ENCODE data around the gene PRND. TPM values are rescaled to one million over a fixed set of nuclear protein-coding genes. Genes with fewer than 3 reads are reported as not detected.

Gene PRND
- total and polyA plus RNA-seq, 10 of the 15 experiments (the other 5 are each of a cell fraction or from before 2014, with no cell fraction given): not detected

- no peak overlapping the region for H3K9ac ChIP-seq (ENCODE audit: control insufficient read depth, insufficient read depth, low read length)
- H3K36me3 ChIP-seq (ENCODE audit: control insufficient read depth in 2 of 2, insufficient read depth in 2 of 2, low read length in 1 of 2): no peaks in the 10 kb centered on the region
- in situ Hi-C loops (cut with MboI) (no loop called here), intact Hi-C loops (cut with micrococcal nuclease; ENCODE audit: unreplicated experiment) (no loop called here)
- ChIA-PET CTCF (interaction anchor here (2.0 kb wide), 1 partner anchor 10 kb away, joined by 6 read pairs; no protein-coding TSS in a partner anchor), SMC1A (ENCODE audit: uncharacterized antibody, unreplicated experiment) (interaction anchor here (1.3 kb wide), 1 partner anchor 10 kb away, joined by 3 read pairs; no protein-coding TSS in a partner anchor), RAD21 (ENCODE audit: unreplicated experiment) (no interaction called here), POLR2A (interaction anchor here (0.7 kb wide), 1 partner anchor 580 kb away, joined by 3 read pairs; no protein-coding TSS in a partner anchor)
- H3K4me1 ChIP-seq (ENCODE audit: control insufficient read depth, insufficient read depth, low read length): no peaks in the 10 kb centered on the region; the same call in 1 of the 2 replicates
- no peaks in the 10 kb centered on the region; the same call in 2 of the 3 replicates for H3K9me3 ChIP-seq (replicated peaks; ENCODE audit: control insufficient read depth, insufficient read depth, low read length)
- no peaks in the 10 kb centered on the region for H4K20me1 ChIP-seq (ENCODE audit: control insufficient read depth, insufficient read depth)
- H2AFZ ChIP-seq (ENCODE audit: control insufficient read depth, low read depth, low read length): no peak overlapping the region
- no peaks in the 10 kb centered on the region for H3K27me3 ChIP-seq (replicated peaks in 1 of 2; ENCODE audit: control insufficient read depth in 2 of 2, insufficient read depth in 2 of 2, low read length in 1 of 2)
- ATAC-seq: no peak
- TF ChIP-seq ZNF217 (IDR thresholded peaks at IDR 0.05) (no peak), RELA (IDR thresholded peaks at IDR 0.05; ENCODE audit: borderline replicate concordance, partially characterized antibody) (no peak), HDAC6 (IDR thresholded peaks at IDR 0.05; ENCODE audit: unreplicated experiment) (no peak), SIX5 (IDR thresholded peaks at IDR 0.05; ENCODE audit: low read depth, low read length, severe bottlenecking) (no peak), MYC (IDR thresholded peaks at IDR 0.05; ENCODE audit: insufficient read depth, insufficient read length, insufficient replicate concordance, low read length, severe bottlenecking) (no peak), MAX (IDR thresholded peaks at IDR 0.05; ENCODE audit: low read depth, low read length) (no peak), TCF7 (IDR thresholded peaks at IDR 0.05; ENCODE audit: borderline replicate concordance) (no peak)
- BruUV-seq (replicated peaks): no TSS peak
- H3K79me2 ChIP-seq (ENCODE audit: control insufficient read depth, insufficient read depth, low read length): no peaks in the 10 kb centered on the region
- WGBS (ENCODE audit: insufficient coverage, insufficient replicate concordance, low lambda C conversion rate, missing lambda C conversion rate): 100% methylated on average over 6 of the region's 6 CpGs
- no peak for FAIRE-seq
- H3K4me3 ChIP-seq: no peak overlapping the region
- no peak for DNase-seq (ENCODE audit: low read depth, low spot score)
- no peak overlapping the region for H3K4me2 ChIP-seq (ENCODE audit: control insufficient read depth, insufficient read depth)
- H3K27ac ChIP-seq (ENCODE audit: control insufficient read depth, insufficient read depth): no peak overlapping the region
Observed at GRCh38 chr20:4710106-4710475, 11.6 kb upstream of the PRND start.

GRCh38 chr20:4711511-4711910 lies 10.2 kb upstream of the PRND start:
- in situ Hi-C loops (cut with MboI) (no loop called here), intact Hi-C loops (cut with micrococcal nuclease; ENCODE audit: unreplicated experiment) (no loop called here)
- ATAC-seq: no peak; the same call in 2 of the 3 replicates
- Histone ChIP-seq H3K4me1 (ENCODE audit: control insufficient read depth, insufficient read depth, low read length) (no peaks in the 10 kb centered on the region; the same call in 1 of the 2 replicates), H3K9ac (ENCODE audit: control insufficient read depth, insufficient read depth, low read length) (no peak overlapping the region), H3K27me3 (replicated peaks in 1 of 2; ENCODE audit: control insufficient read depth in 2 of 2, insufficient read depth in 2 of 2, low read length in 1 of 2) (no peaks in the 10 kb centered on the region), H4K20me1 (ENCODE audit: control insufficient read depth, insufficient read depth) (no peaks in the 10 kb centered on the region), H3K79me2 (ENCODE audit: control insufficient read depth, insufficient read depth, low read length) (no peaks in the 10 kb centered on the region), H3K9me3 (replicated peaks; ENCODE audit: control insufficient read depth, insufficient read depth, low read length) (no peaks in the 10 kb centered on the region; the same call in 2 of the 3 replicates), H2AFZ (ENCODE audit: control insufficient read depth, low read depth, low read length) (0 out of 2 replicates have a peak overlapping the region, but pooled peaks have one; percentile 2), H3K36me3 (ENCODE audit: control insufficient read depth in 2 of 2, insufficient read depth in 2 of 2, low read length in 1 of 2) (no peaks in the 10 kb centered on the region), H3K4me2 (ENCODE audit: control insufficient read depth, insufficient read depth) (no peak overlapping the region), H3K4me3 (no peak overlapping the region), H3K27ac (ENCODE audit: control insufficient read depth, insufficient read depth) (no peak overlapping the region)
- WGBS (ENCODE audit: insufficient coverage, insufficient replicate concordance, low lambda C conversion rate, missing lambda C conversion rate): 10% methylated on average over 5 of the region's 5 CpGs
- BruUV-seq (replicated peaks): no TSS peak
- no peak for DNase-seq (ENCODE audit: low read depth, low spot score)
- POLR2A ChIA-PET: interaction anchor here (0.6 kb wide), 1 partner anchor 14 kb away, joined by 3 read pairs; no protein-coding TSS in a partner anchor
- SMC1A ChIA-PET (ENCODE audit: uncharacterized antibody, unreplicated experiment): interaction anchor here (1.3 kb wide), 1 partner anchor 9 kb away, joined by 3 read pairs; no protein-coding TSS in a partner anchor
- RAD21 ChIA-PET (ENCODE audit: unreplicated experiment): no interaction called here
- no peak for FAIRE-seq
- CTCF ChIA-PET: interaction anchor here (2.0 kb wide), 1 partner anchor 9 kb away, joined by 6 read pairs; no protein-coding TSS in a partner anchor
- TF ChIP-seq MEF2B (IDR thresholded peaks at IDR 0.05; ENCODE audit: partially characterized antibody, poor library complexity, severe bottlenecking) (no peak), RUNX3 (IDR thresholded peaks at IDR 0.05; ENCODE audit: low read length) (peak; percentile 51)
